DMS79 (cell line): ENCODE measurements around the gene BLVRA.
"Not testable (repeated sequence)": the region's sequence is repeated elsewhere in the genome, so short reads cannot be mapped to it uniquely, and the experiment has no call there.

ENCODE experiments used
- DNase-seq: peaks from one replicate; lab custom pipeline; 2025; lab: John Stamatoyannopoulos, UW

The BLVRA gene, protein sequence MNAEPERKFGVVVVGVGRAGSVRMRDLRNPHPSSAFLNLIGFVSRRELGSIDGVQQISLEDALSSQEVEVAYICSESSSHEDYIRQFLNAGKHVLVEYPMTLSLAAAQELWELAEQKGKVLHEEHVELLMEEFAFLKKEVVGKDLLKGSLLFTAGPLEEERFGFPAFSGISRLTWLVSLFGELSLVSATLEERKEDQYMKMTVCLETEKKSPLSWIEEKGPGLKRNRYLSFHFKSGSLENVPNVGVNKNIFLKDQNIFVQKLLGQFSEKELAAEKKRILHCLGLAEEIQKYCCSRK

DNA sequence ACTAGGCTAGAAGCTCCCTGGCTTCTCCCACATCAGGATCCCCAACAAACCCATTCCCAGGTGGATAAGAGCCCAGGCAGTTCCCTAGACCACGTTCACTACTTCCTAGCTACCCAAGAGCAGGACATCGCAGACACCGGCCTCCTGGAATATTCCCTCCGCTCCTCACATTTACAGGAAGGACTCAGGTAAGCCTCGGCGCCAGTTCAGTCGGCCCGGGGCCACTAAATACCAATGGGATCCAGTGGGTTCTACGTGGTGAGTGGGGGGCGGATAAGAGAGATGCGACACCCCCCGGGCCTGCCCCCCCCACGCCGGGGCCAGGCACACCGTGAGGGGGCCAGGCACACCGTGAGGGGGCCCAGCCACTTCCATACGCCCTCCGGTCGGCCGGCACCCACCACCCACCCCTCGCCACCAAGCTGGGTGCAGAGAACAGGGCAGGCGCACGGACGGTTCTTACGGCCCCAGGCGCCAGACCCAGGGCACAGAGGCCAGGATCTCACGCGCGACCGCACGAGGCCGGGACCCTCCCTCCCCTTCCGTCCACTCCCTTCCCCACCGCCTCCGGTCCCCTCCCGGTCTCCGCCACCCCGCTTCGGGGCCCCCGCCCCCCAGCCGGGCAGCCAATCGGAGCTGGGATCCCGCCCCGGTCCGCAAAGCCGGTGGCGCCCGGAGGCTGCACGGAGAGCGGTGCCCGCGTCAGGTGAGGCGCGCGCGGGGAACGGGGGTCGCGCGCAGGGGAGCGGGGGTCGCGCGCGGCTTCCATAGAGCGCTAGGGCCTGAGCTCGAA is at the start of gene BLVRA:
TSS of gene BLVRA (plus strand) at position 652 of the 793 bp plus-strand sequence. CDS start 12,479 bp downstream, outside the sequence.
- peak; percentile 23 for DNase-seq

DNA sequence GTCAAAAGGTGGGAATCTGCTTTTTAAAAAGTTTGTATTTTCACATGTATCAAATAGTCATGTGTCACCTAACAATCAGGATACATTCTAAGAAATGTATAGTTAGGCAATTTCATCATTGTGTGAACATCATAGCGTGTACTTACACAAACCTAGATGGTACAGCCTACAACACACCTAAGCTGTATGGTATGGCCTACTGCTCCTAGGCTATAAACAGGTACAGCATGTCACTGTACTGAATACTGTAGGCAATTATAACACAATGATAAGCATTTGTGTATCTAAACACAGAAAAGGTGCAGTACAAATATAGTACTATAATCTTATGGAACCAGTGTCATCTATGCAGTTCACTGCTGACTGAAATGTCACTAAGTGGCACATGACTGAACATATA is 47.0 kb upstream of the BLVRA start:
- no peak for DNase-seq

DNA sequence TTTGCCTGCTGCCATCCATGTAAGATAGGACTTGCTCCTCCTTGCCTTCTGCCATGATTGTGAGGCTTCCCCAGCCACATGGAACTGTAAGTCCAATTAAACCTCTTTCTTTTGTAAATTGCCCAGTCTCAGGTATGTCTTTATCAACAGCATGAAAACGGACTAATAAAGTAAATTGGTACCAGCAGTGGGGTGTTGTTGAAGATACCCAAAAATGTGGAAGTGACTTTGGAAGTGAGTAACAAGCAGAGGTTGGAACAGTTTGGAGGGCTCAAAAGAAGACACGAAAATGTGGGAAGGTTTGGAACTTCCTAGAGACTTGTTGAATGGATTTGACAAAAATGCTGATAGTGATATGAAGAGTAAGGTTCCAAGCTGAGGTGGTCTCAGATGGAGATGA is 42.5 kb upstream of the BLVRA start:
- not testable (repeated sequence) for DNase-seq

DNA sequence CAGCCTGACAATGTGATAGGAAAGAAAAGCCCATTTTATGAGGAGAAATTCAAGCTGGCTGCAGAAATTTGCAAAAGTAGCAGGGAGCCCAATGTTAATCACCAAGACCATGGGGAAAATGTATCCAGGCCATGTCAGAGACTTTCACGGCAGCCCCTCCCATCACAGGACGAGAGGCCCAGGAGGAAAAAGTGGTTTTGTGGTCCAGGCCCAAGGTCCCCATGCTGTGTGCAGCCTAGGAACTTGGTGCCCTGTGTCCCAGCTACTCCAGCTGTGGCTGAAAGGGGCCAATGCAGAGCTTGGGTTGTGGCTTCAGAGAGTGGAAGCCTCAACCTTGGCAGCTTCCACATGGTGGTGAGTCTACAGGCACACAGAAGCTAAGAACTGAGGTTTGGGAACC is 41.9 kb upstream of the BLVRA start:
- DNase-seq: no peak

DNA sequence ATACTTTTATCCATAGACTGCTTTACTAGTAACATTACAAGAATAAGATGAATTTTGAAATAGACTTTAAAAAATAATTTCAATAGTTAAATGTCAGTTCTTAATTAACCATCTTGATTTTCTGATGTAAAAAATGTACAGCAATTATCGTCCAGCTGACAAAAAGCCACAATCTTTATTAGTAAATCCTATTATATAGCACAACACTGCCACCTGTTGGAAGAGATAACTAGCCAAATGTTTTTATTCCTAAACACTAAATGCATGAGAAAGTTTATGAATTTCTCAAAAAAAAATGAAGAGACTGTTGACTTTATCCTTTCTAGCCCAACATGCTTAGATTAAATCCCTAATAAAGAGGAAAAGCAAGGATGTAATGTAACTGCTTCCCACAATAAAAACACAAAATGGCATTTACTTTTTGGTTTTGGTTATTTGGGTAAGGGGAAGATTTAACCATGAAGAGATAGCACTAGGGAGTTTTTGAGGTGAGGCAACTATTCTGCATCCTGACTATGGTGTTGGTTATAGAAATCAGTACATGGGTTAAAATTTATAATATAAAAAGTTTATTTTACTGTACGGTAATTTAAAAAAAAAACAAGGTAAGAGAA is 37.2 kb upstream of the BLVRA start:
- no peak for DNase-seq

DNA sequence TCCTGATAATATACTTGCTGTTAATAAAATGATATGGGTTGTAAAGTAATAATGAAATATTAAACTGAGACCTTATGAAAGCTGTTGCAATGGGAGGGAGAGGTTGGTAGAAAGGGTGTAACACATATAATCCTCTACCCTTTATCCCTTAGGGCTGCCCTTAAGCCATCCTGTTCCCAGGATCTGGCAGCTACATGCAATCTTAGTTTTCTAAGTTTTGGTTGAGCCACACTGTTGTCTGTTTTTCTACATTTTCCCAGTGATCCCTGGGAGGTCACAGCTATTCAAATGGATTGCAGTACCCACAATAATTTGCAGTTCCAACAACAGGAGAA is 35.5 kb upstream of the BLVRA start:
- DNase-seq: no peak

DNA sequence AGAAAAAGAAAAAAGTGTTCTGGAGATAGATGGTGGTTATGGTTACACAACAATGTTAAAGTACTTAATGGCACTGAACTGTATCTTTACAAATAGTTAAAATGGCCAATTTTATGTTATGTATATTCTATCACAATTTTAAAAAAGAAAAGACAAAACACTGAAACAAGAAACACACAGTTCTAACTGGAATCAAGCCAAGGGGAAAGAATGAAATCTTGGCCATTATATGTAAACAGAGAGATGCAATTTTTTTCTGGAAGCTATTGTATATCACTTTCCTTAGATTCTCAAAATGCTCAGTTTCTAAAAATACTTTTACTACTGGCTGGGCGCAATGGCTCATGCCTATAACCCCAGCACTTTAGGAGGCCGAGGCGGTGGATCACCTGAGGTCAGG is 33.2 kb upstream of the BLVRA start:
- no peak for DNase-seq

DNA sequence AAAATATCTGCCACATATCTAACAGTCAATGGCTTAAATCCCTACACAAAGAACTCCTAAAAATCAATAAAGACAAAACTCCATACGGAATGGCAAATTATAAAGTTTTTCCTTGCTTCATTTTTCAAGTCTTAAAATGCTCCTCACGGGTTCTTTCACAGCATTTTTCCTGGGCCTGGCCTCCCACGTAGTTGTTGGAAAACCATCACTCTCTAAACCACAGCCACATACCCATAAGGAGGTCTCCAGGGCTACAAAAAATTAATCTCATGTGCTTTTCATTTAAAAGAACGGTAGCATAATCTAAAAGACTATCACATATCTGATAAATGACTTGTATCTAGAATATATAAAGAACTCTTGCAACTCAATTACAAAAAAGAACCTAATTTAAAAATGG is 32.0 kb upstream of the BLVRA start:
- no peak for DNase-seq

DNA sequence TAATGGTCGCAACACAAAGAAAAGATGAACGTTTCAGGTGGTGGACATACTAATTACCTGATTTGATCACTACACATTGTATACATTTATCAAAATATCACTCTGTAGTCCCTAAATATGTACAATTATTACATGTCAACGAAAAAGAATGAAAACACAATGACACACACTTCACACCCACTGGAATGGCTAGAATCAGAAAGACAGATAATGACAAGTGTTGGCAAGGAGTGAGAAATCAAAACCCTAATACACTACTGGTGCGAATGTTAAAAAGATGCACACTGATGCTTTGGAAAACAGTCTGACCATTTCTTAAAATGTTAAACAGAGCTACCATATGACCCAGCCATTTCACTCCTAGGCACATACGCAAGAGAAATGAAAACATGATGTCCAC is 31.5 kb upstream of the BLVRA start:
- no peak for DNase-seq

DNA sequence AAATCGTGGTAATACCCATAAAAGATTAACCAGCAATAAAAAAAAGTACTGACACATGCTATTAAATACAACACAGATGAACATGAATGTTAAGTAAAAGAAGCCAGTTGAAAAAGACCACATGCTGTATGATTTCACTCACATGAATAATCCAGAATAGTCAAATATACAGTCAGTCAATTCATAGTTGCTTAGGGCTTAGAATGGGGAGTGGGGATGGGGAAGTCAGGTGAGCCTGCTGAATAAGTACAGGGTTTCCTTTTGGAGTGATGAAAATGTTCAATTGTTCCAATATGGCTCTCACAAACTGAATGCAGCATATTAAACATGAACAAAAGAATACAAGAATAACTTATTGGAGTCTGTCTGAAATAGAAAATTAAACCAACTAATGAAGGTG is 31.0 kb upstream of the BLVRA start:
- no peak for DNase-seq

DNA sequence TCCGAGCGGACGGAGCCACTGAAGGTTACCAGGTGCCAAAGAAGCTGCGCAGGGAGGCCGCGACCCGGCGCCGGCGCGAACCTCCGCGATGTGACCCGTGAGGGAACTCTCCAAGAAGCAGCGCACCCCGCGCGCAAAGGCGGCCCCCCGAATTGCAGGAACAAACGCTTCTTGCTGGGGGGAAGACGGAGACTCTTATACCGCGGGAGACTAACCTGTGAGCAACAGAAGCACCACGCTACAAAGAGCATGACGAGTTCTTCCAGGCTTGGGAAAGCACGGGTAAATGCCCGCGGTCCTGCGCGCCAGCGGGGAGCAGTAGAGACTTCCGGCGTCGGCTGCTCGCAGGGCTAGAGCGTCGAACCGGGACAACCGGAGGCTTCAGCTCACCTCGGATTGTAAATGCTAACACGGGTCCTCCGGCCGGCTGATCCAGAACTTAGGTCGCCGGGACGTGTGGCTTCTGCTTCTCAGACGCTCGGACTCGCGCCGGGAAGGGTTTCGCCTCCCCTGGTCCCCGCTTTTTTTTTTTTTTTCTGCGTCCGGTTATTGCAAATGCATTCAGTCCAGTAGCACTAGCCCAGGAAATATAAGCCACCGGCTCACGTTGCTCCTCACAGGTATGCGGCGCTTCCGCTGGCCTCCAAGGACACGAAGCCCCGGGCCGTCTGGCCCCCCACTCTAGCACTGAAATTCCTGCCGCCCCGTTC is 29.1 kb upstream of the BLVRA start, which contains the start of gene COA1:
TSS of gene COA1 (minus strand) at position 310 of the 710 bp plus-strand sequence. CDS start 80,909 bp downstream, outside the sequence.
- DNase-seq: peak; percentile 88

DNA sequence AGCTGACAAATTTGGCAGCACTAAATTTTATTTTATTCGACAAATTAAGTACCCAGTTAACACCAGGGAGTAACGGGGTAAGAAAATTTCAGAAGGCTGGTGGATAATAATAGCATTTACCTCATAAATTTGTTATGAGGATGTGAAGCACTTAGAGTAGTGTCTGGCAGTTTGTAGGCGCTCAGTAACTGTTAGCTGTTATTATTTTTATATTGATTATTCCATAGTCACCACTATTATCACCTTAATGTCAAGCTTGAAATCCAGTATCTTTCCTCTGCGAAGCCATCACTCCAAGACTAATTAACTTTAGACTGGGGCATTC is 28.6 kb upstream of the BLVRA start:
- DNase-seq: no peak

DNA sequence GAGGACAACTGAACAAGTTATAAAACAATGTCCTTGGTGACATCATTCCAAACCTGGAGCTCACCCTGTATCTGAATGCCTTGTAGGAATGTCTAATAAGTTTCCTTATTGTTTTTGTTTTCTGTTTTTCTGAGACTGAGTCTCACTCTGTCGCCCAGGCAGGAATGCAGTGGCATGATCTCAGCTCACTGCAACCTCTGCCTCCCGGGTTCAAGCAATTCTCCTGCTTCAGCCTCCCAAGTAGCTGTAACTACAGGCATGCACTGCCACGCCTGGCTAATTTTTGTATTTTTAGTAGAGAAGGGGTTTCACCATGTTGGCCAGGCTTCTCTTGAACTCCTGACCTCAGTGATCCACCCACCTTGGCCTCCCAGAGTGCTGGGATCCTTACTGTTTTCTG is 27.0 kb upstream of the BLVRA start:
- DNase-seq: not testable (repeated sequence)

DNA sequence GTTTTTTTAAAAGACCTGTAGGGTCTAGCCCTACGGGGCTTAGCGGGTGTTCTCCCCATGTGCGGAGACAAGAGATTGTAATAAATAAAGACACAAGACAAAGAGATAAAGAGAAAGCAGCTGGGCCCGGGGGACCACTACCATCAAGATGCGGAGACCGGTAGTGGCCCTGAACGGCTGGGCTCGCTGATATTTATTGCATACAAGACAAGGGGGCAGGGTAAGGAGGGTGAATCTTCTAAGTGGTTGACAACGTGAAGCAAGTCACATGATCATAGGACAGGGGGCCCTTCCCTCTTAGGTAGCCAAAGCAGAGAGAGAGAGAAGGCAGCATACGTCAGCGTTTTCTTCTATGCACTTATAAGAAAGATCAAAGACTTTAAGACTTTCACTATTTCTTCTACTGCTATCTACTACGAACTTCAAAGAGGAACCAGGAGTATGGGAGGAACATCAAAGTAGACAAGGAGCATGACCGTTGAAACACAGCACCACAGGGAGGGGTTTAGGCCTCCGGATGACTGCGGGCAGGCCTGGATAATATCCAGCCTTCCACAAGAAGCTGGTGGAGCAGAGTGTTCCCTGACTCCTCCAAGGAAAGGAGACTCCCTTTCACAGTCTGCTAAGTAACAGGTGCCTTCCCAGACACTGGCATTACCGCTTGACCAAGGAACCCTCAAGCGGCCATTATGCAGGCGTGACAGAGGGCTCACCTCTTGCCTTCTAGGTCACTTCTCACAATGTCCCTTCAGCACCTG is 23.7 kb upstream of the BLVRA start:
- DNase-seq: not testable (repeated sequence)

DNA sequence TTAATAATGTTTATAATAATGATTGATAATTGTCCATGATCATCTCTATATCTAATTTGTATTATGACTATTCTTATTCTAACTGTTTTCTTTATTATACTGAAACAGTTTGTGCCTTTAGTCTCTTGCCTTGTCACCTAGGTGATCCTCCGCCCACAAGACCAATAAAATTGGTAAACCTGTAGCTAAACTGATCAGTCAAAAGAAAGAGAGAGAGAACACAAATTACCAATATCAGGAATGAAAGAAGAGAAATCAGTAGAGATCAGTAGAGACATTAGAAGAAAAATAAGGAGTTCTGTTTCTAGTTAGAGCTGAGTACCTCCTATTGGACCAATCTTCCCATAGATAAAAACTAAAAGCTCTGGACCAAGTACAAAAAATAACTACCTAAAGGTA is 23.1 kb upstream of the BLVRA start:
- no peak for DNase-seq

DNA sequence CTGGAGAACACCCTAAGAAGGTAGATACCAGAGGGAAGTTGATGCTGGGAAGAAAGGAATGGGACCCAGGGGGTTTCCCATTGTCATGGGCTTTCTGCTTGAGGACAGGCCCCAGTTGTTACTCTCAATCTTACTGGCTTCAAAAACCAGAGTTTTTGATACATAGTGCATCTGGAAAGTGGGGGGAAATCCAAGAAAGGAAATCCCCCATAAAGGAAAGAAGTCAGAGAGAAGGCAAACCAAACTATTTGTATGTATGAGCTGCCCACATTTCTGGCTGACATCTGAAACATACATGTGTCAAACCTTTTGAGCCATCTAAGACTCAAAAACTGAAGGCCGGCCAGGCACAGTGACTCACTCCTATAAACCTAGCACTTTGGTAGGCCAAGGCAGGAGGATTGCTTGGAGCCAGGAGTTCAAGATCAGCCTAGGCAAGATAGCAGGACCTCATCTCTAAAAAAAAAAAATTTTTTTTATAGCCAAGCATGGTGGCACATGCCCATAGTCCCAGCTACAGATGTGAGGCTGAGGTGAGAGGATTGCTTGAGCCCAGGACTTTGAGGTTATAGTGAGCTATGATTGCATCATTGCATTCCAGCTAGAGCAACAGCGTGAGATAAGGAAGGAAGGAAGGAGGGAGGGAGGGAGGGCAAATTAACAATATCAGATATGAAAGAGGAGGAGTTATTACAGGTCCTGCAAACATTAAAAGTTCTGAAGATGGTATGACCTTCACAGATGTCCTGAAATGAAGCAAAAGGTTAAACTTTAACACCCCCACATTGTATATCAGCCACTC is 22.5 kb upstream of the BLVRA start:
- DNase-seq: no peak

DNA sequence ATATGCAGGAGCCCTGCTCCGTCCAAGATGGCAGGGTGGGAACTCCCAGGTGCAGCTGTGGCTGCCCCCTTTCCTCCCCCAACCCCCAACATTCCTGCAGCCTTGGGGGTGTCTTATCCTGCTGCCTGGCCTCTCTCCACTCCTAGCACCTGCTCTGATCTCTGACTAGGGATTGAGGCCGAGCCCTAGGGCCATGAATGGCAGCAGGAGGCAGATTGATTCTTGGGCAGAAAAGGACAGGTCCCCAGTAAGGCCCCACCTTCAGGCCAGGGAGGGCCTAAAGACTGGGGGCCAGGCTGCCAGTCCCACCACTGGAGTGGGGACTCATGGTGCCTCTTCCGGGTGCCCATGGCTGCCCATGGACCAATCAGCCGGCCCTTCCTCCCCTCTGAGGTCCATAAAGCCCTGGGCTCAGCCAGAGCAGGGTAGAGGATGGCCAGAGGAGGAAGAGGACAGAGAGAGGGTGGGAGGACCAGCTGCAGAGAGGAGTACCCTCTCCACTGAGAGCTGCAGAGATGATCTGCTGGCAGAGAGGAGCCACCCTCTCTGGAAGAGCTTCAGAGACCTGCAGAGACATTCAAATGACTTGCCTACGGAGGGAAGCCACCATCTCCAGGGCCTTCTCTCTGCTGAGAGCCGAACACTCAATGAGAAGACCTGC is 20.9 kb upstream of the BLVRA start:
- no peak for DNase-seq

DNA sequence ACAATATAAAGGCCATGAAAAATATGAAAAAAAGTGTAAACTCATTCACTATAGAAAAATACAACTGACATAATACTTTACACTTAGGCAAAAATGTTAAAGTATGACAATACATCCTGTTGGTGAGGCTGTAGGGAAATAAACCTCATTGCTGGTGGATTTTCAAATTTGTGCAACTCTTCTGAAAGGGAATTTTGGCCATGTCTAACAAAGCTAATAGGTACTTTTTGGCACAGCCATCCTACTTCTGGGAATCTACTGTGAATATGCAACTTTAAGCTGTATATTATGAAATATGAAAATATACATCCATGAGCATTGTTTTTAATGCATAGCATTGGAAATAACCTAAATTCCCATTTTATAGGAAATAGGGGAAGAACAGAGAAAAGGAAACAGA is 15.8 kb upstream of the BLVRA start:
- DNase-seq: no peak

DNA sequence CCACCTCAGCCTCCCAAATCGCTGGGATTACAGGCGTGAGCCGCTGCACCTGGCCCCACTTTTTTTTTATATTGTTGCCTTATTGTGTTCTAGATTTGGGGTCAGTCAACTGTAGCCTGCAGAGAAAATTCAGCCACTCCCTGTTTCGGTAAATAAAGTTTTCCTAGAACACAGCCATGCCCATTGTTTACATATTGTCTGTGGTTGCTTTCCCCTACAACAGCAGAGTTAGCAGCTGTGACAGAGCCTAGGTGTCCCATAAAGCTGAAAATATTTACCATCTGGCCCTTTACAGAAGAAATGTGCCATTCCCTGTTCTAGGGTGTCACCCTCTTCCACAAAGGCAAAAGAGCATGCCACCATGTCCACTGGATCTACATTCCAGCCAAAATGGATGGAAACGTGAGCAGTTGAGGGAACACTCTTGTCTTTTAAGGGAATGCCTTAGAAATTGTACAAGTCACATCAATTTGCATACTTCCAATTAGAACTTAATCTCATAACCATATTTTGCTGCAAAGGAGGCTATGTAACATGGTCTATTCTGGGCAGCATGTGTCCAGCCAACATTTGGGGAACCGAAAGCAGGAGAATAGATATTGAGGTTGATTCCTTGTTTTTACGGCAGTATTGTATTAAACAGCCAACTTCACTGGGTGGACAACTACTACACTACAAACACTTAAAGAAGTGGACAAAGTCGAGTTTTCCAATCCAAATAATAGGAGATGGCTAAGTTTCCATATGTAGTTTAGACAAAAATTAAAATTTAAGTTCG is 11.0 kb upstream of the BLVRA start:
- DNase-seq: no peak
